Gastrocnemius medialis (tissue), 4 donors: ENCODE data around the gene SFPQ. TPM values are rescaled to one million over a fixed set of nuclear protein-coding genes. Genes with fewer than 3 reads are reported as not detected.

Source experiments
- ATAC-seq, 2 donors: fragments of 150-250 bp; one replicate each; pipeline ENCODE4 v1.9.1; 2016
- DNase-seq, 2 donors: peaks; one replicate each; pipeline ENCODE4 v3.0.0-alpha.2; 2019
- H3K27ac ChIP-seq, 4 donors: fragments of 200-600 bp; sonication (generic); 1 replicate in 1 of 4; 2 replicates in 3 of 4; pipeline ENCODE4 v1.5.1; 2016 to 2018; ENCODE audit warnings: mild to moderate bottlenecking in 2 of 4, moderate library complexity in 1 of 4
- H3K27me3 ChIP-seq, 3 donors: fragments of 200-600 bp; sonication (generic) in 2 of 3; 1 replicate in 1 of 3; 2 replicates in 2 of 3; pipeline versions ENCODE4 v1.5.1 to v1.6.0; 2016 to 2019; ENCODE audit warnings: mild to moderate bottlenecking in 1 of 3, moderate library complexity in 1 of 3
- H3K36me3 ChIP-seq, 2 donors: fragments of 200-600 bp; sonication (generic) in 1 of 2; one replicate each; pipeline ENCODE4 v1.5.1; 2017 to 2018
- H3K4me1 ChIP-seq, 2 donors: fragments of 200-600 bp; sonication (generic) in 1 of 2; one replicate each; pipeline ENCODE4 v1.5.1; 2016 to 2017; ENCODE audit warnings: mild to moderate bottlenecking in 2 of 2
- H3K4me3 ChIP-seq, 4 donors: fragments of 200-600 bp; sonication (generic) in 3 of 4; 1 replicate in 1 of 4; 2 replicates in 3 of 4; pipeline ENCODE4 v1.5.1; 2016 to 2019; ENCODE audit warnings: mild to moderate bottlenecking in 2 of 4
- H3K9me3 ChIP-seq, 3 donors: fragments of 200-600 bp; sonication (generic) in 2 of 3; 1 replicate in 1 of 3; 2 replicates in 2 of 3; pipeline ENCODE4 v1.5.1; 2016 to 2019
- POLR2A ChIP-seq, 2 donors: fragments of 450-650 bp; IDR thresholded peaks; one replicate each; pipeline ENCODE4 v1.6.1; 2017; ENCODE audit warnings: antibody characterized with exemption in 2 of 2, mild to moderate bottlenecking in 2 of 2, moderate library complexity in 2 of 2
- in situ Hi-C, 4 donors: fragments of 200-750 bp; cut with MboI; loops; one replicate each; pipeline versions ENCODE4 v1.15.0 to v1.8.0; 2017; ENCODE audit warnings: low sequenced_read_pairs in 4 of 4
- intact Hi-C: fragments of 100-400 bp; cut with DNase I; formaldehyde crosslinking; loops from one replicate; pipeline ENCODE4 v1.15.1; 2023; ENCODE audit warnings: low total_unique reads
- total RNA-seq, 4 donors: library from RNA; depleted of rRNA; stranded (reverse); fragments of >200 nt; gene quantifications; one replicate each; pipeline versions ENCODE4 v1.1.0 to v1.2.3, GENCODE V29; 2016
- TF ChIP-seq, protein P1 (sequence below), 5 experiments: fragments of 450-650 bp in 3 of 5; fragments of 200-600 bp in 2 of 5; sonication (generic) in 2 of 5; IDR thresholded peaks in 4 of 5; conservative IDR thresholded peaks in 1 of 5; 1 replicate in 4 of 5; 2 replicates in 1 of 5; pipeline ENCODE4 v1.5.1; 2016 to 2019; ENCODE audit warnings: antibody characterized with exemption in 5 of 5, mild to moderate bottlenecking in 3 of 5, moderate library complexity in 3 of 5

SFPQ gene
- total RNA-seq, 4 donors from 2014 or later = 70.1 to 128 (median 82.4) TPM

DNA sequence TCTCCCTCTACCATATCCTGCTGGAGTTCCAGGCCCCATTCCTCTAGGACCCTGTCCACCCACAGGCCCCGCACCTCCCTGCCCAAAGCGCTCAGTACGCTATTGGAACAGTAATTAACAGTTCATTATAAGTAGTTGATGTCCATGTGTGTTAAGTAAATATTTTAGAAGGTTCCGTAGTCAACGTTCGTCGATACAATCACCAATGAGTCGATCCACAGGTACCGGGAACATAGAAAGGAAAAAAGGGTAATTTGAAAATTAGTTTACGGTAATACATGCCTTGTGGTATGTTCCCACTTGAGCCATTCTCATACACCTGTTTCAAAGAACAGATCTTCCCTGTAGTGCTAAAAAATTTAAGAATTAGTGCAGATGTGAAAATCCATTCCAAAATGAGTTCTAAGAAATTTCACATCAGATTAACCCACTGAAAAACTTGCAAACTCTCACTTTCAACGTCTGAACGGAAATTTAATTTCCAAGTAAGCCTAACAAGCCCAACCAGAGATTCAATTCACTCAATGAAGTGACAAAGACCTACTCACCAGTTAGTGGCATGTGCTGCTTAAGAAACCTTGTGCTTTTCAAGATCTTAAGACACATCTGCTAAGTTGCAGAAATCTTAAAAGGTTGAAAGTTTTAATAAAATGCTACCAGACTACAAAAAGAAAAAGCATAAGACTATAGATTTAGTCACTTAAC is 8.3 kb downstream of the SFPQ start:
- H3K27ac ChIP-seq = no peak overlapping the region
- H3K4me1 ChIP-seq = peaks cover 67 to 69% of the 10 kb centered on the region in 2 donors
- DNase-seq (no peak), ATAC-seq (no peak)
- no peaks in the 10 kb centered on the region for H3K9me3 ChIP-seq
- no peaks in the 10 kb centered on the region for H3K27me3 ChIP-seq
- H3K36me3 ChIP-seq = peaks cover 8 to 98% of the 10 kb centered on the region in 2 donors
- in situ Hi-C loops (loop anchor here in 1 of 4 donors (25.0 kb wide), 1 partner anchor 322 kb away; the partner anchor contains the start of gene SMIM12), intact Hi-C loops (no loop called here)
- TF ChIP-seq, protein P1, sequence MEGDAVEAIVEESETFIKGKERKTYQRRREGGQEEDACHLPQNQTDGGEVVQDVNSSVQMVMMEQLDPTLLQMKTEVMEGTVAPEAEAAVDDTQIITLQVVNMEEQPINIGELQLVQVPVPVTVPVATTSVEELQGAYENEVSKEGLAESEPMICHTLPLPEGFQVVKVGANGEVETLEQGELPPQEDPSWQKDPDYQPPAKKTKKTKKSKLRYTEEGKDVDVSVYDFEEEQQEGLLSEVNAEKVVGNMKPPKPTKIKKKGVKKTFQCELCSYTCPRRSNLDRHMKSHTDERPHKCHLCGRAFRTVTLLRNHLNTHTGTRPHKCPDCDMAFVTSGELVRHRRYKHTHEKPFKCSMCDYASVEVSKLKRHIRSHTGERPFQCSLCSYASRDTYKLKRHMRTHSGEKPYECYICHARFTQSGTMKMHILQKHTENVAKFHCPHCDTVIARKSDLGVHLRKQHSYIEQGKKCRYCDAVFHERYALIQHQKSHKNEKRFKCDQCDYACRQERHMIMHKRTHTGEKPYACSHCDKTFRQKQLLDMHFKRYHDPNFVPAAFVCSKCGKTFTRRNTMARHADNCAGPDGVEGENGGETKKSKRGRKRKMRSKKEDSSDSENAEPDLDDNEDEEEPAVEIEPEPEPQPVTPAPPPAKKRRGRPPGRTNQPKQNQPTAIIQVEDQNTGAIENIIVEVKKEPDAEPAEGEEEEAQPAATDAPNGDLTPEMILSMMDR (IDR thresholded peaks at IDR 0.05 in 4 of 5, conservative IDR thresholded peaks at IDR 0.05 in 1 of 5) = no peak
- no peak for TF ChIP-seq POLR2A (IDR thresholded peaks at IDR 0.05)
- H3K4me3 ChIP-seq = no peak overlapping the region

DNA sequence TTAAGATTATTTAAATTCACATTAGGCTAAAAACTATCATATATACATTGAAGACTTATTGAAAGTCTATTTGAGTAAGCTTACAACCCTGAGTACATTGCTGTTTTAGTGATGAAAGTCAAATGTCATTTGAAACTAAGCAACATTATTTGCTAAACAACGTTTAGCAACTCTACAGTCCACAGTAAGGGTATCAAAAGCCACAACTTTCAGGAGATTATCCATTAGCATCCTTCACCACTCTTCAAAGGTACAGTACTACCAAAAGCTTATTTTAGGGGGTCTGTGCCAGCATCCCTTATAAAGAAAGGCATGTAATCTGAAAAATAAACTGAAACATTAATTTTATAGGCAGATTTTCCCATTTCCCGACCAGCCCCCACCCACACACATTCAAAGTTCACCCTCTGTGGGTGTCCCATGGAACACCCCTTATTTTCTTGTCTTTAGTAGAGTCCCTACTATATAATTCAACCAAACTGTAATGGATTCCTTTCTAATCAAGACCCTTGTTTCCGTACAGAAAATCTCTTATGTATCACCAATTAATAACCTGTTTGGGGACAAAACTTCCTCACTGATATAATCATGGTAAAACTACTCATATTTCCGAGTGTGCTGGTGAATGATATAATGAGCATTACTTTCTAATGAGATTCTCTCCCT is 11.0 kb downstream of the SFPQ start:
- in situ Hi-C loops (loop anchor here in 1 of 4 donors (25.0 kb wide), 1 partner anchor 320 kb away; the partner anchor contains the start of gene SMIM12), intact Hi-C loops (no loop called here)
- Histone ChIP-seq H3K9me3 (no peaks in the 10 kb centered on the region), H3K27me3 (no peaks in the 10 kb centered on the region), H3K4me1 (peaks cover 51 to 63% of the 10 kb centered on the region in 2 donors), H3K27ac (no peak overlapping the region), H3K4me3 (no peak overlapping the region), H3K36me3 (peaks cover 3 to 96% of the 10 kb centered on the region in 2 donors)
- DNase-seq (no peak), ATAC-seq (peak in 1 of 2 donors; percentile 21)
- TF ChIP-seq, protein P1 (IDR thresholded peaks at IDR 0.05 in 4 of 5, conservative IDR thresholded peaks at IDR 0.05 in 1 of 5) = no peak
- no peak for TF ChIP-seq POLR2A (IDR thresholded peaks at IDR 0.05)

DNA sequence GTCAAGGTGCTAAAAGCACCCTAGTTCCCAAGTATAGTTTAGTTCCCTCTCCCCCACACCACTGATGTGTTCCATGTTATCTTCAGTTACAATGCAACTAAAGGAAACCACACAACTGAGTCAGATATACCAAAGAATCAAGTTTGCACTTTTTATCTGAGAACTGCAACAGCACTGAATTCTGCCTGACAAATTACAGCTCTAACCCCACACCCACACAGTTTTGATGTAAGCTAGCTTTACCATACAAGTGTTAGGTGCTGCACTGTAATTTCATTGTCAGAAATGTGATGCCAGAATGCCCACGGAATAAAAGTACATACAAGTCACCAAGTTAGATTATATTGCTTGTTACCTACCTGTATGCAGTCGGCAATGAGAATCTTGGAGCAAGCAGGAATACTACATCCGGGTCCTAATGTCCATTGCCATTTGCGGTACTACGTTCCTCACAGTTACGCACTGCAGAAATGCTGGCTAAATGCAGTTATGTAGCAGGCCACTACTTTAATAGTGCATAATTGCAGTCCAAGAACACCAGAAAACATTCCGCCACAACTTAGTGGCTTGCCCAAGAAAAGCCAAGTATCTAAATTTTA is 12.1 kb downstream of the SFPQ start:
- H3K27me3 ChIP-seq = no peaks in the 10 kb centered on the region
- no peaks in the 10 kb centered on the region for H3K9me3 ChIP-seq
- H3K27ac ChIP-seq = no peak overlapping the region
- peaks cover 40 to 53% of the 10 kb centered on the region in 2 donors for H3K4me1 ChIP-seq
- peaks cover 5 to 96% of the 10 kb centered on the region in 2 donors for H3K36me3 ChIP-seq
- in situ Hi-C loops (loop anchor here in 1 of 4 donors (25.0 kb wide), 1 partner anchor 319 kb away; the partner anchor contains the start of gene SMIM12), intact Hi-C loops (no loop called here)
- no peak overlapping the region for H3K4me3 ChIP-seq
- ATAC-seq (no peak), DNase-seq (no peak)
- TF ChIP-seq POLR2A (IDR thresholded peaks at IDR 0.05) = no peak
- TF ChIP-seq, protein P1 (IDR thresholded peaks at IDR 0.05 in 4 of 5, conservative IDR thresholded peaks at IDR 0.05 in 1 of 5) = no peak

DNA sequence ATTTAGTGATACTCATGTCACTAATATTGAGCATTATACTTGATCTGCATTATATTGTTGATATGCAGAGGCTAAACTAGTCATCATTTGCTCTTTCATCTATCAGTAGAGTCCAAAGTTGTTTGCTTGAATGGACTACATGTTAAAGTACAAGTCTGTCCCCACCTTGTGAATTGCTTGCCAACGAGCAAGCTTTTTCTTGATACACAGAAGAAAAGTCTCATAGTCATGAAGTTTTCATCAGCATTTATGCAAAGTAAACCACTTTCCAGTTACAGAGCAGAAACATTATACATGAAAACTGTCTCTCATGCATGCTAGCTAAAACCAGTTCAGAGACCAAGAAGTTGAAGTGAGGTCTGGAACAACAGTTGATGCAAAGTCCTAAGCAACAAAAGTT is 13.0 kb downstream of the SFPQ start:
- DNase-seq (no peak), ATAC-seq (no peak)
- Histone ChIP-seq H3K4me1 (peaks cover 31 to 43% of the 10 kb centered on the region in 2 donors), H3K4me3 (no peak overlapping the region), H3K27me3 (no peaks in the 10 kb centered on the region), H3K27ac (no peak overlapping the region), H3K9me3 (no peaks in the 10 kb centered on the region), H3K36me3 (peaks cover 5 to 96% of the 10 kb centered on the region in 2 donors)
- in situ Hi-C loops = loop anchor here in 1 of 4 donors (25.0 kb wide), 1 partner anchor 318 kb away; the partner anchor contains the start of gene SMIM12
- no peak for TF ChIP-seq POLR2A (IDR thresholded peaks at IDR 0.05)
- TF ChIP-seq, protein P1 (IDR thresholded peaks at IDR 0.05 in 4 of 5, conservative IDR thresholded peaks at IDR 0.05 in 1 of 5) = no peak
- intact Hi-C loops = no loop called here
